Endothelial cell (in vitro differentiated cells): ENCODE results near the gene KCTD2. TPM values are rescaled to one million over a fixed set of nuclear protein-coding genes. Genes with fewer than 3 reads are reported as not detected.

Source experiments
- DNase-seq: peaks from one replicate; pipeline ENCODE4 v3.0.0; 2021; ENCODE audit warnings: low spot score
- H3K27ac Mint-ChIP-seq: one replicate; pipeline ENCODE4 v1.8.0; 2021; ENCODE audit warnings: mixed read lengths, inconsistent platforms; ENCODE audit not compliant: unreplicated experiment
- H3K27me3 Mint-ChIP-seq: one replicate; pipeline ENCODE4 v1.8.0; 2021; ENCODE audit warnings: mild to moderate bottlenecking, moderate library complexity, mixed read lengths, inconsistent platforms; ENCODE audit not compliant: unreplicated experiment
- H3K36me3 Mint-ChIP-seq: one replicate; pipeline ENCODE4 v1.8.0; 2021; ENCODE audit warnings: mild to moderate bottlenecking, low read depth, mixed read lengths, inconsistent platforms; ENCODE audit not compliant: unreplicated experiment
- H3K4me1 Mint-ChIP-seq: one replicate; pipeline ENCODE4 v1.8.0; 2021; ENCODE audit warnings: mild to moderate bottlenecking, mixed read lengths, inconsistent platforms; ENCODE audit not compliant: unreplicated experiment
- H3K4me3 Mint-ChIP-seq: one replicate; pipeline ENCODE4 v1.8.0; 2021; ENCODE audit warnings: mild to moderate bottlenecking, mixed read lengths, inconsistent platforms; ENCODE audit not compliant: unreplicated experiment
- H3K9me3 Mint-ChIP-seq: one replicate; pipeline ENCODE4 v1.8.0; 2021; ENCODE audit warnings: mixed read lengths, inconsistent platforms; ENCODE audit not compliant: unreplicated experiment
- CTCF ChIP-seq: fragments of 200-600 bp; sonication (generic); IDR thresholded peaks from one replicate; pipeline ENCODE4 v1.5.0; 2021; ENCODE audit warnings: antibody characterized with exemption; ENCODE audit not compliant: unreplicated experiment
- total RNA-seq: library from RNA; stranded (reverse); fragmentation: NEBNext Ultra II Directional; extraction: Animal tissue kit (Norgen Biotek cat#: 25700); gene quantifications from one replicate; pipeline ENCODE4 v1.2.1, GENCODE V29; 2021; ENCODE audit not compliant: unreplicated experiment

KCTD2 gene
- total RNA-seq, 1 donor from 2014 or later: 33.5 TPM

GRCh38 chr17:75088465-75089417 lies 41.7 kb downstream of the KCTD2 start:
- Mint-ChIP-seq H3K27me3 (peaks cover 24% of the 10 kb centered on the region), H3K9me3 (no peaks in the 10 kb centered on the region), H3K4me3 (peak overlapping the region; percentile 87), H3K27ac (peak overlapping the region; percentile 86), H3K4me1 (peaks cover 61% of the 10 kb centered on the region), H3K36me3 (peaks cover 14% of the 10 kb centered on the region)
- DNase-seq: no peak
- TF ChIP-seq CTCF: no peak

- peak overlapping the region; percentile 72 for H3K4me3 Mint-ChIP-seq
- peaks cover 14% of the 10 kb centered on the region for H3K36me3 Mint-ChIP-seq
- H3K27me3 Mint-ChIP-seq: peaks cover 26% of the 10 kb centered on the region
- peak; percentile 22 for DNase-seq
- peak overlapping the region; percentile 44 for H3K27ac Mint-ChIP-seq
- peaks cover 53% of the 10 kb centered on the region for H3K4me1 Mint-ChIP-seq
- TF ChIP-seq CTCF: no peak
- no peaks in the 10 kb centered on the region for H3K9me3 Mint-ChIP-seq
Observed at GRCh38 chr17:75090871-75091854, 44.1 kb downstream of the KCTD2 start.

- H3K9me3 Mint-ChIP-seq: no peaks in the 10 kb centered on the region
- H3K4me3 Mint-ChIP-seq: peak overlapping the region; percentile 72
- peaks cover 48% of the 10 kb centered on the region for H3K4me1 Mint-ChIP-seq
- TF ChIP-seq CTCF: no peak
- peak overlapping the region; percentile 44 for H3K27ac Mint-ChIP-seq
- peaks cover 14% of the 10 kb centered on the region for H3K36me3 Mint-ChIP-seq
- peaks cover 25% of the 10 kb centered on the region for H3K27me3 Mint-ChIP-seq
- DNase-seq: no peak
Observed at GRCh38 chr17:75091855-75092327, 44.9 kb downstream of the KCTD2 start.

GRCh38 chr17:75093548-75094158 lies 46.6 kb downstream of the KCTD2 start:
- Mint-ChIP-seq H3K4me3 (no peak overlapping the region), H3K27me3 (peaks cover 24% of the 10 kb centered on the region), H3K27ac (no peak overlapping the region), H3K36me3 (peaks cover 20% of the 10 kb centered on the region), H3K4me1 (peaks cover 53% of the 10 kb centered on the region), H3K9me3 (no peaks in the 10 kb centered on the region)
- no peak for DNase-seq
- no peak for TF ChIP-seq CTCF
